Cardiac muscle cell (in vitro differentiated cells and primary cell): Measurements from ENCODE around the gene SMAD3. TPM values are rescaled to one million over a fixed set of nuclear protein-coding genes. Genes with fewer than 3 reads are reported as not detected.

Source experiments
- DNase-seq, 2 donors: peaks; one replicate each; pipeline versions ENCODE4 v3.0.0 to v3.0.0-alpha.2; 2010 to 2017; ENCODE audit warnings: low read depth in 1 of 2, low spot score in 1 of 2
- H3K27ac ChIP-seq: fragments of 200-600 bp; sonication (generic); 2 replicates; pipeline ENCODE4 v1.5.1; 2016
- H3K27me3 ChIP-seq: fragments of 200-600 bp; sonication (generic); 2 replicates; pipeline ENCODE4 v1.6.0; 2016; ENCODE audit warnings: control low read depth
- H3K36me3 ChIP-seq: fragments of 200-600 bp; sonication (generic); 2 replicates; pipeline ENCODE4 v1.5.1; 2016; ENCODE audit warnings: control low read depth
- H3K4me1 ChIP-seq: fragments of 200-600 bp; sonication (generic); 2 replicates; pipeline ENCODE4 v1.8.1; 2017; ENCODE audit warnings: low read depth, mild to moderate bottlenecking, mixed run types
- H3K4me3 ChIP-seq: fragments of 200-600 bp; sonication (generic); 2 replicates; pipeline ENCODE4 v1.5.1; 2016; ENCODE audit warnings: mild to moderate bottlenecking
- H3K9me3 ChIP-seq: fragments of 200-600 bp; sonication (generic); 2 replicates; pipeline ENCODE4 v1.5.1; 2017; ENCODE audit warnings: low read depth, mild to moderate bottlenecking, control low read depth
- polyA plus RNA-seq: library from polyadenylated mRNA; unstranded; fragments of >200 nt; fragmentation: Nextera tagmentation; extraction: Ambion mirVana; gene quantifications from 2 replicates; pipeline ENCODE4 v1.2.1, GENCODE V29; 2016
- total RNA-seq: library from RNA; depleted of rRNA; stranded (reverse); fragments of >200 nt; gene quantifications from 2 replicates; pipeline ENCODE4 v1.2.3, GENCODE V29; 2016
- TF ChIP-seq, protein P1 (sequence below): IDR thresholded peaks from 2 replicates; pipeline ENCODE4 v1.5.1; 2012; ENCODE audit warnings: low read depth, mild to moderate bottlenecking, low read length

The SMAD3 gene
- total and polyA plus RNA-seq, 2 experiments from 2014 or later = 16.3 to 29.2 TPM

DNA sequence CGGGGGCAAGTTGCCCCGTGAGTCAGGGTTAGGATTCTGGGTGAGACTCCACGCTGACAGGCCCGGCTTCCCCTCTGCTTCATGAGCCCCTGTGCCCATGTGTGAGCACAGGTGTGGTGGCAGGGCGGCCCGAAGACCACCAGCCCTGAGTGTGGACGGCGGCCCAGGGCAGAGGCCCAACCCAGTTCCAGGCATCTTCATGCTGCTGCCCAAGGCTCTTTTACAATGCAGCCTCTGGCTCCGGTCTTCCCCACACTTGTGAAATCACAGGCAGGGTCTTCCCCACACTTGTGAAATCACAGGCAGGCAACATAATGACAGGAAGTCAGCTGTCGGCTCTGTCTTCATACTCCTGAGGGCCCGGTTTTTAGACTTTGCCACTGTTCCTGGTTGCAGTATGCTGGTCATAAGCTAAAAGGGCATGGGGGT is 110.3 kb downstream of the SMAD3 start:
- Histone ChIP-seq H3K4me3 (no peak overlapping the region), H3K27ac (peak overlapping the region; percentile 1)
- DNase-seq = peak in 1 of 2 donors; percentile 89

DNA sequence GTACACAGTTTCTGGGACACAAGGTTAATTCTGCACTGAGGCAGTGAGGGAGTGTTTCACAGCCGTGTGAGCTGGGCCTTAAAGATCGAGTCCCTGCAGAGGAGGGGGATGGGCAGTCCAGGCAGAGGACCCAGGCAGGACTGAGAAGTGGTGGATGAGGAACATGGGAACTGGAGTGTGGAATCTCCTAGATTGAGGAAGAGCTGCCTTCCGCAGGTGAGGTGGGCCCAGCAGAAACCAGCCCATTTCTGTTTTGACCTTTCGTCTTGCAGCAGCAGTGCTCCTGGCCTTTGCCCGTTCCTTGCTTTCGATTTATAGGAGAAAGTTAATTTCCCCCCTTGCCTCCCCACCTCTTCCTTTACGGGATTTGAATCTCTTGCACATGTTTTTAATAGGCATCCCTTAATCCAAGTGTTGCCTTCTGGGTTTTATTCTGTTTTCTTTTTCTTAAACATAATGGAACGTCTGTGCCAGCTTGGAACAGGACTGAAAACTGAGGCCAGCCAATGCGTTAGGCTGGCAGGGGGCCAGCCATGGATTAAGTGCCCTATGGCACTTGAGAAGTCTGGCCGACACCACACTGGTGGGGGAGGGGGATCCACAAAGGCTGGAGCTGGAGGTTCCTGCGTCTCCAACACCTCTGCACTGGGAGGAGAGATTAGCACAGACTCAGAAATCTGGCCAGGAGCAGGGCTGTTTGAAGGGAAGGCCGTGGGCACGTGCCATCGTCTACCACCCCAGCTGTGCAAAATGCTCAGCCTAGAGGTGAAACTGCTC is 111.0 kb downstream of the SMAD3 start:
- Histone ChIP-seq H3K4me1 (peaks cover 49% of the 10 kb centered on the region), H3K9me3 (no peaks in the 10 kb centered on the region), H3K27me3 (no peaks in the 10 kb centered on the region), H3K36me3 (peaks cover 4% of the 10 kb centered on the region), H3K4me3 (no peak overlapping the region), H3K27ac (no peak overlapping the region)
- TF ChIP-seq, protein P1, sequence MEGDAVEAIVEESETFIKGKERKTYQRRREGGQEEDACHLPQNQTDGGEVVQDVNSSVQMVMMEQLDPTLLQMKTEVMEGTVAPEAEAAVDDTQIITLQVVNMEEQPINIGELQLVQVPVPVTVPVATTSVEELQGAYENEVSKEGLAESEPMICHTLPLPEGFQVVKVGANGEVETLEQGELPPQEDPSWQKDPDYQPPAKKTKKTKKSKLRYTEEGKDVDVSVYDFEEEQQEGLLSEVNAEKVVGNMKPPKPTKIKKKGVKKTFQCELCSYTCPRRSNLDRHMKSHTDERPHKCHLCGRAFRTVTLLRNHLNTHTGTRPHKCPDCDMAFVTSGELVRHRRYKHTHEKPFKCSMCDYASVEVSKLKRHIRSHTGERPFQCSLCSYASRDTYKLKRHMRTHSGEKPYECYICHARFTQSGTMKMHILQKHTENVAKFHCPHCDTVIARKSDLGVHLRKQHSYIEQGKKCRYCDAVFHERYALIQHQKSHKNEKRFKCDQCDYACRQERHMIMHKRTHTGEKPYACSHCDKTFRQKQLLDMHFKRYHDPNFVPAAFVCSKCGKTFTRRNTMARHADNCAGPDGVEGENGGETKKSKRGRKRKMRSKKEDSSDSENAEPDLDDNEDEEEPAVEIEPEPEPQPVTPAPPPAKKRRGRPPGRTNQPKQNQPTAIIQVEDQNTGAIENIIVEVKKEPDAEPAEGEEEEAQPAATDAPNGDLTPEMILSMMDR = no peak
- DNase-seq = peak in 1 of 2 donors; percentile 91

More for the DNA sequence above, 110.3 kb downstream of the SMAD3 start:
- Histone ChIP-seq H3K9me3 (no peaks in the 10 kb centered on the region), H3K27me3 (no peaks in the 10 kb centered on the region), H3K4me1 (peaks cover 49% of the 10 kb centered on the region), H3K36me3 (peaks cover 3% of the 10 kb centered on the region)
- TF ChIP-seq, protein P1 = no peak

DNA sequence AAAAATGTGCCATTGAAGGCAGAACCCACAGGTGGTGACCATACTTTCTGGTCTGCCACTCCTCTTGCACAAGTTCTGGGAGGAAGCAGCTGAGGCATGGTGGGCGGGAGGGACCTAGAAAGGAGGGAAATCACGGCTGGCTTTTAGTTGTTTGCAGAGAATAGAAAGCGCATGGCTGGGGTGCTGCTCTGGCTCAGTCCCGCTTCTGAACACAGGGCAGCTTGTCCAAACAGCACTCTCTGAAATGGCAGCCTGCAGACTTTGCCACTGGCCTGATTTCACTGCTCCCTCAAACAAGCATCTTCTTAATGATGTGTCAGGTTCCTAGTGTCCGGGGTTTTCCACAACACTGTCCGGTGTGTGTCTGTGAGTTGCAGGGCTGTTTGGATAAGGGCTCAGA is 112.3 kb downstream of the SMAD3 start:
- TF ChIP-seq, protein P1 = no peak
- H3K27ac ChIP-seq = peak overlapping the region; percentile 93
- DNase-seq = no peak
- H3K4me1 ChIP-seq = peaks cover 49% of the 10 kb centered on the region
- H3K9me3 ChIP-seq = no peaks in the 10 kb centered on the region
- no peak overlapping the region for H3K4me3 ChIP-seq
- H3K27me3 ChIP-seq = no peaks in the 10 kb centered on the region
- H3K36me3 ChIP-seq = peaks cover 12% of the 10 kb centered on the region

DNA sequence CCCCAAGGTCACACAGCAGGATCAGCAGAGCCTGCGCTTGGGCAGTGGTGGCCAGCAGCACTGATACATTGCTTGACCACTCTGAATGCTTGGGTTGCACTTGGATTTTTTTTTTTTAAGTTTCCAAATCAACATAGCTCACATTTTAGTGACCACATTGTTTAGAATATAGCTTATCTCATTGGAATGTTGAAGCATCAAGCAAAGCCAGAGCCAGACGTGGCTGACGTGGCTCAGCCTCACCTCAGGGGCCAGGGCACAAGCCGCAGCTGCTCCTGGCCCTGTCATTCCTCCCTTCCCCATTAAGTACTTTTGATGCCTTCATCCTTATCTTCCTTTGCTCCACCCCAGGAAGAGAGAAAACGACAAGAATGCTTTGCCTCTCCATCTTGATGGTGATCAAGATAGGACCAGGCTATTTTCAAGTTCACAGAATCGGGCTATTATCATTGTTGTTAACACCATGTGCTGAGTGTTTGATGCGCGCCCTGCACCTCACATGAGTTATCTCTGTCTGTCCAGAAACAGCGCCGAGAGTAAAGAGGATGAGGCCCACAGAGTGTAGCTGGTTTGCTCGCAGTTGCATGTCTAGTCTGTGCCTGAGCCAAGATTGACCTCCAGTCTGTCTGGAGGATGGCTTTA is 113.3 kb downstream of the SMAD3 start:
- peak; percentile 81 to 98 for DNase-seq
- Histone ChIP-seq H3K27me3 (no peaks in the 10 kb centered on the region), H3K4me3 (no peak overlapping the region), H3K27ac (peak overlapping the region; percentile 93), H3K4me1 (peaks cover 49% of the 10 kb centered on the region), H3K36me3 (peaks cover 12% of the 10 kb centered on the region), H3K9me3 (no peaks in the 10 kb centered on the region)
- TF ChIP-seq, protein P1 = no peak

DNA sequence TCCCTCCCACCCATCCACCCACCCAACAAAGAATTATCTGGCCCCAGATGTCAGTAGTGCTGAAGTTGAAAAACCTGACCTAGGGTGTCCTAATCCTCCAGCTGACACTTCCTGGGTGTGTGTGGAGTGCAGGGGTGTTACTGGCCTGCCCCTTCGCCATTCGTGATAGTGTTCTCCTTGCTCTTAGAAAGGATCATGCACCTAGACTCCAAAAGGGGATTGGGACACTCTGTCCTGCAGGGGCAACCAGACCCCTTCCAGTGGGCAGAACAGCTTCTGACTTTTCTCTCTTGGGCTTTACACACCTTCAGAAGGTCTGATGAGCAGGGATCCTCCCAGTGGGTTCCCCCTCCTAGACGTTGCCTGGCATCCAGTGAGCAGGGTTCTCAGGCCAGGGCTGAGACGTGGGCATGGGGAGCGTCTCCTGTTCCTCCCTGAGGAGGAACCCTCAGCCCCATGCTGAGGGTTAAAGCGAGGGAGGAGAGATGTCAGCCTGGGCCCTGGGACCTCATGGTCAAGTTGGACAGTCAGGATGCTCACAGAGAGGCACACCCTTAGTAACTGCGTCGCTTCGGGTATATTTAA is 114.1 kb downstream of the SMAD3 start:
- peak overlapping the region; percentile 93 for H3K27ac ChIP-seq
- H3K4me1 ChIP-seq = peaks cover 48% of the 10 kb centered on the region
- no peaks in the 10 kb centered on the region for H3K27me3 ChIP-seq
- peaks cover 12% of the 10 kb centered on the region for H3K36me3 ChIP-seq
- no peaks in the 10 kb centered on the region for H3K9me3 ChIP-seq
- H3K4me3 ChIP-seq = no peak overlapping the region
- no peak for DNase-seq
- TF ChIP-seq, protein P1 = no peak
